ENCODE measurements around the gene TNFSF11. TPM values are rescaled to one million over a fixed set of nuclear protein-coding genes. Genes with fewer than 3 reads are reported as not detected.

The TNFSF11 gene
- total RNA-seq, 1 experiment from 2014 or later, result 3.5 TPM

DNA sequence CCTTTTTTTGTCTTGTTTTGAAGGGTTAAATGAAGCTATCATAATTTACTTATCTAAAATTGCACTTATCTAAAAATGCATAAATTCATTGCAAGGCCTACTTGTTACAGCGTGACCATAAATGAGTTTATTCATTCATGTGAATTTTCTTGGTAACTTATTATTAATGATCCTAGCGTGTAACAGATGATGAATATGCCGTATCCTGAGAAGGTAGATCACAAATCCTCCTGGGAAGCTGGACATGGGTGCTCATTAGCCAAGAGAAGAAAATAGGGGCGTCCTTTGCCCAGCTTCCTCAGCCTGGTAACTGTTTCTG is 21.3 kb downstream of the TNFSF11 start:
- Histone ChIP-seq H3K27me3 (ENCODE audit: insufficient read depth, low read length) (no peaks in the 10 kb centered on the region), H3K56ac (ENCODE audit: insufficient read length, low read depth, low read length) (no peak overlapping the region), H3K4ac (ENCODE audit: low read depth, low read length) (no peak overlapping the region), H3K27ac (ENCODE audit: insufficient read length, low read depth, low read length) (no peak overlapping the region), H3K4me2 (ENCODE audit: insufficient read depth, insufficient read length, low read length) (no peak overlapping the region), H3K9me3 (ENCODE audit: control insufficient read depth, low read depth, low read length) (no peaks in the 10 kb centered on the region), H3K9ac (ENCODE audit: extremely low read depth, insufficient read length, low read length) (no peak overlapping the region), H3K79me1 (ENCODE audit: insufficient read depth, low read depth, low read length, poor library complexity, severe bottlenecking) (no peaks in the 10 kb centered on the region), H3K4me1 (ENCODE audit: insufficient read depth, low read length) (peaks cover 14% of the 10 kb centered on the region), H4K91ac (ENCODE audit: insufficient read length, low read depth, low read length) (no peak overlapping the region), H3K23ac (ENCODE audit: insufficient read length, low read depth, low read length) (no peak overlapping the region), H2BK120ac (ENCODE audit: low read depth, low read length, poor library complexity, severe bottlenecking) (no peak overlapping the region), H4K5ac (ENCODE audit: insufficient read length, low read depth, low read length) (no peak overlapping the region), H2BK20ac (ENCODE audit: low read depth, low read length, poor library complexity, severe bottlenecking) (no peak overlapping the region), H3T11ph (ENCODE audit: low read length) (no peak overlapping the region), H3K18ac (ENCODE audit: insufficient read length, low read depth, low read length) (no peak overlapping the region), H2BK12ac (ENCODE audit: insufficient read length, low read depth, low read length) (no peak overlapping the region), H3K14ac (ENCODE audit: insufficient read depth, low read length) (no peak overlapping the region), H4K8ac (replicated peaks; ENCODE audit: insufficient read length, low read depth, low read length) (no peak overlapping the region), H2AK5ac (ENCODE audit: insufficient read length, low read length) (no peak overlapping the region), H3K23me2 (ENCODE audit: insufficient read length, low read depth, low read length, poor library complexity, severe bottlenecking) (no peaks in the 10 kb centered on the region), H4K20me1 (ENCODE audit: control insufficient read depth, insufficient read depth, insufficient read length) (no peaks in the 10 kb centered on the region), H2BK15ac (ENCODE audit: low read depth, low read length) (no peak overlapping the region), H3K79me2 (ENCODE audit: insufficient read depth, low read length) (no peaks in the 10 kb centered on the region), H2AFZ (ENCODE audit: low read length) (no peak overlapping the region), H2BK5ac (ENCODE audit: insufficient read length, low read length) (no peak overlapping the region)
- Mint-ChIP-seq H3K4me1 (peaks cover 56 to 58% of the 10 kb centered on the region in 2 experiments), H3K27me3 (ENCODE audit: low read depth) (no peaks in the 10 kb centered on the region; the same call in none of the 2 replicates), H3K9me3 (no peaks in the 10 kb centered on the region), H3K4me3 (0 out of 5 replicates have a peak overlapping the region, but pooled peaks of 1 of the 2 experiments have one; percentile 16), H3K36me3 (ENCODE audit: insufficient read depth in 1 of 3, low read depth in 3 of 3) (peaks cover 0 to 8% (median 3%) of the 10 kb centered on the region in 3 experiments; a peak in 1 of 7 replicates), H3K27ac (peak overlapping the region in 2 of 3 experiments; percentile 45 to 83; a peak in 2 of 7 replicates)
- TF ChIP-seq, protein P1, sequence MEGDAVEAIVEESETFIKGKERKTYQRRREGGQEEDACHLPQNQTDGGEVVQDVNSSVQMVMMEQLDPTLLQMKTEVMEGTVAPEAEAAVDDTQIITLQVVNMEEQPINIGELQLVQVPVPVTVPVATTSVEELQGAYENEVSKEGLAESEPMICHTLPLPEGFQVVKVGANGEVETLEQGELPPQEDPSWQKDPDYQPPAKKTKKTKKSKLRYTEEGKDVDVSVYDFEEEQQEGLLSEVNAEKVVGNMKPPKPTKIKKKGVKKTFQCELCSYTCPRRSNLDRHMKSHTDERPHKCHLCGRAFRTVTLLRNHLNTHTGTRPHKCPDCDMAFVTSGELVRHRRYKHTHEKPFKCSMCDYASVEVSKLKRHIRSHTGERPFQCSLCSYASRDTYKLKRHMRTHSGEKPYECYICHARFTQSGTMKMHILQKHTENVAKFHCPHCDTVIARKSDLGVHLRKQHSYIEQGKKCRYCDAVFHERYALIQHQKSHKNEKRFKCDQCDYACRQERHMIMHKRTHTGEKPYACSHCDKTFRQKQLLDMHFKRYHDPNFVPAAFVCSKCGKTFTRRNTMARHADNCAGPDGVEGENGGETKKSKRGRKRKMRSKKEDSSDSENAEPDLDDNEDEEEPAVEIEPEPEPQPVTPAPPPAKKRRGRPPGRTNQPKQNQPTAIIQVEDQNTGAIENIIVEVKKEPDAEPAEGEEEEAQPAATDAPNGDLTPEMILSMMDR (conservative IDR thresholded peaks at IDR 0.05), result no peak
- DNase-seq, result no peak
- WGBS (ENCODE audit: extremely low coverage, insufficient read length, low lambda C conversion rate), result no CpG with 5 or more reads among the region's 4 CpGs
